ENCODE measurements around the gene RNF152.

The RNF152 gene, protein sequence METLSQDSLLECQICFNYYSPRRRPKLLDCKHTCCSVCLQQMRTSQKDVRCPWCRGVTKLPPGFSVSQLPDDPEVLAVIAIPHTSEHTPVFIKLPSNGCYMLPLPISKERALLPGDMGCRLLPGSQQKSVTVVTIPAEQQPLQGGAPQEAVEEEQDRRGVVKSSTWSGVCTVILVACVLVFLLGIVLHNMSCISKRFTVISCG

DNA sequence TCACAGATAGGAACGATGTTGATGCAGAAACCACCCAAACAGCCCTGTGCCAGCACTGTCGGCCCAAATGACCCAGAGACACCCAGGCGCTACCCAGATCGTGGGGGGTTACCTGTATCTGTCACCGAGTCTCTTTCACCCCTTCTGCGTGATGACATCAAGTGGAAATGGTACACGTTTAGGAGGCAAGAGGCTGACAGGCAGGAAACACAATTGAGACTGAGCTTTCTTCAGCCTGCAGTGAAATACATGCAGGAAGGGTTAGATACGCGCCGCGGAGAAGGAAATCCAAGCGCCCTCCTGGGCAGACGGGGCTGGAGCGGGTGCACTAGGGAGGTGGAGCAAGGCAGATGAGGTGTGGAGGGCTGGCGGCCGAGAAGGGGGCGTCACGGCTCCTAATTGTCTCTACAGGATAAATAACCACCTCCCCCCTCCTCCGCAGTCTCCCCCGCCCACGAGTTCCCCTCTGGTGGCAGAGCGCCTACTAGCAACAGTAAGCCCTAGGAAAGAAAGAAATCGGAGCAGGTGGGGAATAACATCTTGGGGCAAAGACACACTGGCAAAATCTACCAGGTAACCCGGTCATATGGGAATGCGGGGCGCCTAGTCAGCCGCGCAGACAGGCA is at the start of gene RNF152:
Gene RNF152, minus strand, starts transcription at position 325 of the 626 bp plus-strand sequence. CDS start 76,544 bp downstream, outside the sequence.
- peak; percentile 45 for DNase-seq (ENCODE audit: low read depth)

DNA sequence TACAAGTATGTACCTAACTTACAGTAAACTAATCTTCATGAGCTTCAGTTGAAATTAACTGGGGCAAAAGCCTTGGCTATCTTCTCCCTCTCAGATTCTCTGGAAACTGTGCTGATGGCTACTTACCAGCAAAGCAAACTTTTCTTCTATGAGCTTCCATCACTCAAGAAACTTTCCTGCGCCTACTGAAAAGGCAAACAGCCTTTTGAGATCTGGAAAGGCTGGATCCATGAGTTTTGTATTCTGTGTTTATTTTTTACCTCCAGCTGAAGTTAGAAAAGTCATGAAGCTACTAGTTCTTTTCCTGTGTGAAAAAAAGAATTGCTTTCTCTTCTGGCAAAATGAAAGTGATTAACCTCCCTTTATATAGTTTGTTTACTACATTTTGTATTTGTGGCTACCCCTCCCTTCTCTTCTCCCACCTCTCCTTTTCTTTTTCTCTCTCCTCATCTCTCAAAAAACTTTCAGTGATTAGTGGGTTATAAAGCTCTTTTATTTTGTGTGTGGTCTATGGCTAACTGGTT is 49.2 kb upstream of the RNF152 start:
- no peak for DNase-seq (ENCODE audit: low read depth)

DNA sequence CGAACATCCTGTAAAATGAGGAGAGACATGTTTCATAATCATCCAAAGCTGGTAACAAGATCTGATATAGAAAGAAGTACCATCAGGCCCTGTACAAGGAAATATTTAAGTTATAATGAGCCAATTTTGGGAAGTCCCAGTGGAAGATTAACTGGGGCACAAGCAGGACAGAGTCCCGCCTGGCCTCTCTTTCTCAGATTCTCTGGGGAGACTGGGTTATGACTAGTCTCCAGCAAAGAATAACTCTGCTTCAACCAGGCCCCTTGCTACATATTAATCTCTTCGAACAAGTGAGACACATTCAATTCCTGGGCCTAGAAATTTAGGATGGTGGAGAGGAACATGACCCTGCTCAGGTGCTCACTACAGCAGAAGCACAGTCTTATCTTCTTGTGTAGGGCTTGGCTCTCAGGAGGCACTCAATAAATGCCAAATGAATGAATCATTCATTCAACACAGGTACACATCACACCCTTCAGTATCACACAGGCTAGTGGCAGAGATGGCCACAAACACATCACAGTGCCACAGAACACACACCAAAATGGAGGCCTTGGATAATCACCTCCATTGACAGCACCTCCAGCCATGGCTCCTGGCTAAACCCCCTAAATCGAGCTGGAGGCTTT is 46.4 kb upstream of the RNF152 start:
- DNase-seq (ENCODE audit: low read depth) = no peak

DNA sequence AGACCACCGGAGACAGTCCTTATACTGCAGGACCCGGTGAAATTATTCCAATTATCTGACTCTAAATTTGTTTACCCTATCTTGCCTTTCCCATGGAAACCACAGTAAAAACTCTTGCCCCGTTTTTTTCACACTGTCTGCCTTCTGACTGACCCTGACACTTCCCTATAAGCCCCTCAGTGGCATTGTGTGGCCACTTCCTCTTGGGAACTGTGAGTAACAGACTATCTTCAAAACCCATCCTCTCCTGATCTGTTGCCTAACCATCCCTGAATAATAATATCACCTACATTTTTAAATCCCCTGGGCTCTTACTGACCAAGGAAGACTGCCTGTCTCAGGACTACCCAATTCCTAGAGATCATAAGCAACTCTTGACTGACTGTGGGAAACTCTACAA is 42.6 kb upstream of the RNF152 start:
- DNase-seq (ENCODE audit: low read depth) = no peak

DNA sequence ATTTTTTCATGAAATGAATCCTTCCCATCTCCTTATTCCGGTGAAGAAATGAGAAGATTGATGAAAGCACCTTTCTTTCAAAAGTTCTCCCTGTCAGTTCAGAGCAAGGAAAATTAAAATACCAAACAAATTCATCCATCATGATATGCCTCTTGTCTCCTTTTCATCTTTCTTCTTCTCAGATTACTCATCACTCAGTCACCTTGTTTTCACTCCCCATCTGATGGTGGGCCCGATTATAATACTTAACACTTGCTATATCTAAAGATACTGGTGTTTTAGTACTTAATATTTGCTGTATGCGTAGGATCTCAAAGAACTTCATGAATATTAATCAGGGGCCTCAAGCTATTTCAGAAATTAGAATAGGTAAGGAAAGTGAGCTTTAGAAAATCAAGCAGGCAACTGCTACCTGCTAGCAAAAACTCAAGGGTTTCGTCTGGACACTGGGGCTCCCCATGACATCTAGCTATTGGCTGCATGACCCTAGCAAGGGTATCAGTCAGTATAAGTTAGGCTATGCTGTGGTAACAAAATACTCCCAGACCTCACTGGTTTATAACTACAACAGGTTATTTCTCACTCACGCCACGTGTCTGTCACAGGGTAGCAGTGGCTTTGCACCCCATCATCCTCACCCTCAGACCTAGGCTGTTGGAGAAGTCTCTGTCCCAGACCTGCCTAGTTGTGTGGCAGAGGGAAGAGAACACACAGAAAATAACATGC is 39.0 kb upstream of the RNF152 start:
- DNase-seq (ENCODE audit: low read depth) = no peak

DNA sequence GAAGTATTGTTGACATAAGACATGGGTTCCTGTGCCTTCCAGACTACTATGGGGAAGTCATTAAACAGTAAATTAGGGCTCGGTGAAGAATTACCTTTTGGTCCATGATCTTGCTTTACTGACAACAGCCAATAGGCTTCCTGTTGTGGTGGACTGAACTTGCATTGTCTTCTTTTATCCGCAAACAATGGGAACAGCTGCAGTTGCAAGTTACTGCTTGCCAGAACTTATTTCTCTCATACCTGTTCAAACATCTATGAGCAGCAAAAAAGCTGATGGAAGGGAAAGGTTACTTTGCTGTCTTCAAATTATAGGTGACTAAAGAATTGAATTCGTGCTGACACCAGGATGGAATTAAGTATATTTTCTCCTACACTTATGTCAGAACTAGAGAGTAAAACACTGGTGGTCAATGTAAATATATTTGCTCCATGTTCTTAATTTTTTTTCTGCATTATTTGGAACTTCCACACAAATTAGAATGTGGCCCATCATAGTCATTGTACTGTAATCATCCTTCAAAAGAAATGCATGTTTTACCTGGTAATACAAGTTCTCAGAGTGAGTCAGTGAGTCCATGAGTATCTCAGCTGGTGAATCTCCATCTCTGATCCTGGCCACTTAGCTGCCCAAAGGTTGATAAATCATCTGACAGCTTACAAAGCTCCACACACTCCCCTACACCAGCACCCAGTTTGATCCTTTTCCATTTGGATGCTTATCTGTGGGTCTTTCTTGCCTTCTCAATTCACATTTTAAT is 37.3 kb upstream of the RNF152 start:
- DNase-seq (ENCODE audit: low read depth) = no peak

DNA sequence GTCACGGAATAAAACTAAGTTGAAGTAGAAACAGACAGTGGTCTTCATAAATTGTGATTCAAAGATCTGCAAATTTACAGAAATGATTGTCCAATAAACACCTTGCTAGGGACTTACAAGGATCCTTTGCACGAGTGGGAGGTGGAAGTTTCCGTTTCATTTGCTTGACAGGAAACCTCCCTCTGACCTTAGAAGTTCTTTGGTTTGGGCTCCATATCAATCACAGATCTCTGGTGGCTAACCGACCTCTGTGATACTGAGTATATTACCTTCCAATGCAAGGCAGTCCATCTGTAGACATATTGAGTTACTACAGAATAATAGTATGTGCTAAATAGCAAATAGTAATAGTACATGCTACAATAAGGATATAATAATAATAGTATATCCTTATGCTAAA is 33.7 kb upstream of the RNF152 start:
- DNase-seq (ENCODE audit: low read depth) = no peak

DNA sequence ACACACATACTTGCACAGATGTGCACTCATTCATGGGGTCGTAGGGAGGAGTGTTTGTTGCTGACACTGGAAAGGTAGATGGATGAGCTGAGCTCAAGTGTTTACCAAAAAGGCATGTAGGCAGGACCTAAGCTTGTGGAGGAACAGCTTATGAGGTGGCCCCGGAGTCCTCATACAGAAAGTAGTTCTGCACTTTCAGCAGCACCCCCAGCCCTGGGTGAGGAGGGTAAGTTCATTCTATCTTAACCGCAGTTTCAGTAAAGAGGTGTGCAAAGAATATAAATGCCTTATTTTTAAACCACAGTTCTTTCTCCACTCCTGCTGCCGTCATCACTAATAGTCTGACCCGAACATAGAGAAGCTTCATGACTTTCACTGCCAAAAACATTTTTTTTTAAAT is 31.7 kb upstream of the RNF152 start:
- DNase-seq (ENCODE audit: low read depth) = no peak

DNA sequence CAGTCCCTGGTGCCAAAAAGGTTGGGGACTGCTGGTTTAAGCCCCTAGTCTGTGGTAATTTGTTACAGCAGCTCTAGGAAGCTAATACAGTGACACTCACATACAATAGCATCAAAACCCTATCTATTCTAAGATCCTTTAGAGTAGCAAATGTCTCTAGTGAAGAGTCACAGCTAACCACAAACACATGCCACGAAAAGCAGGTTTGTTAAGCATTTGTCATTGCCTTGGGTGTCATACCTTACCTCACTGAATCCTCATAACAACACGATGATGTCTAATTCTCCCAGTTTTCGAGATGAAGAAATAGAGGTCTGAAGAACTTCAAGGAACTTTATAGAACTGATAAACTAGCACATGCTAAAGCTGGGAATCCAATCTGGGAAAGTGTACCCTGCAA is 29.6 kb upstream of the RNF152 start:
- DNase-seq (ENCODE audit: low read depth) = peak; percentile 20

DNA sequence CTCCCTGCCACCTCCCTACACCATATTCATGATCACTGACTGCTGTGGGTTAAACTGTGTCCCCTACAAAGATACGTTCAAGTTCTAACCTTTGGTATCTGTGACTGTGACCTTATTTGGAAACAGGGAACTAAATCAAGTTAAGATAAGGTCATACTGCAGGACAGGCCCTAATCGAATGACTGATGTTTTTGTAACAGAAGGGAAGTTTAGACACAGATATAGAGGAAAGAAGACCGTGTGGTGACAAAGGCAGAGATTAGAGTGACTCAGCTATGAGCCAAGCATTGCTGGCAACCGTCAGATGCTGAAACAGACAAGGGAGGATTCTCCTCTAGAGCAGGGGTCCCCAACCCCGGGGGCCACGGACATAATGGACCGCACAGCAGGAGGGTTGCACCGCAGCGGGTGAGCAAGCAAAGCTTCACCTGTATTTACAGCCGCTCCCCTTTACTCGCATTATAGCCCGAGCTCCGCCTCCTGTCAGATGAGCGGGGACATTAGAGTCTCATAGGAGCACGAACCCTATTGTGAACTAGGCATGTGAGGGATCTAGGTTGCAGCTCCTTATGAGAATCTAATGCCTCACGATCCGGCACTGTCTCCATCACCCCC is 28.9 kb upstream of the RNF152 start:
- peak; percentile 18 for DNase-seq (ENCODE audit: low read depth)

DNA sequence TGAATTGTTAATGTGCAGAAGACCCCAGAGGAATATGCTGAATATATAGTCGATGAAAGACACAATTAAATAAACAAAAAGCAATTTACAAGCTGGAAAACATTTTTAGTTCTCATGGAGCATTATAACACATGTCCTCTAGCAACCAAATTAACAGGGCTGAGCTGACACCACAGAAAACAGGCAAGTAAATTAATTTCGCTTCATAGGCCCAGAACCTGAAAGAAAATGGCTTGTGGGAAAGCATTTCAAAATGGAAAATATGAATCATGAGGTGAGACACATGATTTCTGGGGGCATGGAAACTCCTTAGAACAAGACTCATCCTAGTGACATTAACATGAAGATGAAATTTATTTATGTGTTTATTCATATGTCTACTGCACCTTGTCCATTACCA is 25.0 kb upstream of the RNF152 start:
- DNase-seq (ENCODE audit: low read depth) = no peak

DNA sequence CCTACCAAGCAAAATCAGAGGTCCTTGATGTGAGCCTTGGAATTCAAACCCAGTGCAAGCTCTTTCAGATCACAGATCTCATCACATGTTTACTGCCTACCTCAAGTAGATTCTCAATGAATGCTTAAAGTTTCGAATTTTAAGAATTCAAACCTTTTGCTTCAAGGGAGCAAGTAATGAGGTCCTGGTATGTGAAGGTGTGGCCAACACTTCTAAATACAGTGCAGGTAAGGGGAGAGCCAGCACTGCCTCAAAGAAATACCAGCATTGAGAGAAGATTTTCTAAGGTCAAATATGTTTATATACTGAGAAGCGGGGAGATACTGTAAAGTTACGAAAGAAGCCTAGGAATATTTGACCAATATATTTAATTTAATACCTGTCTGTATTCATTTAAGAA is 19.7 kb upstream of the RNF152 start:
- no peak for DNase-seq (ENCODE audit: low read depth)

DNA sequence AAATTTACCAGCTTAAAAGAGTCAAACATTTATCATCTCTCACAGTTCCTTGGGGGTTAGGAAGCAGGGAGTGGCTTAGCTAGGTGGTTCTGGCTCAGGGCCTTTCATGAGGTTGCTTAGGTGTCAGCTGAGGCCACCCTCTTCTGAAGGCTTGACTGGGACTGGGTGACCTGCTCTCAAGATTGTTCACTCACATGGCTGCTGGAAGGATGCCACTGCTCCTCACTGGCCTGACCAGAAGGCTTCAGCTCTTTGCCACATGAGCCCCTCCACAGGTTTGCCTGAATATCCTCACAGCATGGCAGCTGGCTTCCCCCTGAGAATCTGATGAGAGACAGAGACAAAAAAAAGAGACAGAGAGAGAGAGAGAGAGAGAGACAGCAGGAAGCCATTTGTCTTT is 17.3 kb upstream of the RNF152 start:
- no peak for DNase-seq (ENCODE audit: low read depth)

DNA sequence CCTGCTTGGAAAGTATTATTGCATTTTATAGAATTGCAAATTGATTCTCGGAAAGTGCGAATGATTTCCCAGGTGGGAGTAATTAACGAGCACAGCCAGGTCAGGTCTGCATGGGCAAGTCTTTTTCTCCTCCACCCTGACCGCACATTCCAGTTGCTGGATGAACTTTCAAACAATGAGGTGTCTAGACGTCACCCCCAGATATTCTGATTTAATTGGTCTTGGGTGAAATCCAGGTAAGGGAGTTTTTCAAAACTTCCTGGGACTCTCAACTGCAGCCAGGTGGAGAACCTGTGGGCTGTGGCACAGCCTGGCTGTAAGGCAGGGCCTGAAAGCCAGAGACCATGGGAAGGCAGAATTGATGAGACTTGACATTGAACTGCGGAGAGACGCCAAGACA is 15.9 kb upstream of the RNF152 start:
- DNase-seq (ENCODE audit: low read depth) = no peak

DNA sequence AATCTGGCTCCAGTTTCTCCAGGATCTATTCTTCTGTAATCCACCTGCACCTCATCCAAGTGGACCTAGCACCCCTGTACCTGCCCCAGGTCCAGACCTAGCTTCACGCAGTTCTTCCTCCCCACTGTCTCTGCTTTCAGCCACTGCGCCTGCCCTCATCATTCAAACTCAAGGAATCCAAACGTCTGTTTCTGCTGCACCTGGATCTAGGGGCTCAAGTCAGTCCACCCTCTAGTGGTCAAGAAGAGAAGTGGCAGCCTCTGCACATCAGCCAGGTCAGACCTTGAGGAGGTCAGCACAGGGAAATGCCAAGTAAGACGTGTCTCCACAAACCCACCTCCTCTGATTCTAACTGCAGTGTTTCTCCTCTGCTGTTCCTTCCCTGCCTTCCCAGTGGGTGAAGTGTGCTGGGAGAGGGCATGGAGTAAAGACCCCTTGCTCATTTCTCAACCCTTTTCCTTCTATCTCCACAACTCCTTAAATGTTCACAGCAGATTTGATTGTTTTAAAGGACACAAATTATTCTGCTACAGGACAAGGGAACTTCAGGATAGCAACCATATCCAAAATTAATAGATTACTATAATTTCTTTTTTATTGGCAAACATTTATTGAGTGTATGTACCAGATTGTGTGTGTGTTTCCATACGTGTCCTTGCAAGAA is 8.6 kb upstream of the RNF152 start:
- DNase-seq (ENCODE audit: low read depth) = peak; percentile 63

DNA sequence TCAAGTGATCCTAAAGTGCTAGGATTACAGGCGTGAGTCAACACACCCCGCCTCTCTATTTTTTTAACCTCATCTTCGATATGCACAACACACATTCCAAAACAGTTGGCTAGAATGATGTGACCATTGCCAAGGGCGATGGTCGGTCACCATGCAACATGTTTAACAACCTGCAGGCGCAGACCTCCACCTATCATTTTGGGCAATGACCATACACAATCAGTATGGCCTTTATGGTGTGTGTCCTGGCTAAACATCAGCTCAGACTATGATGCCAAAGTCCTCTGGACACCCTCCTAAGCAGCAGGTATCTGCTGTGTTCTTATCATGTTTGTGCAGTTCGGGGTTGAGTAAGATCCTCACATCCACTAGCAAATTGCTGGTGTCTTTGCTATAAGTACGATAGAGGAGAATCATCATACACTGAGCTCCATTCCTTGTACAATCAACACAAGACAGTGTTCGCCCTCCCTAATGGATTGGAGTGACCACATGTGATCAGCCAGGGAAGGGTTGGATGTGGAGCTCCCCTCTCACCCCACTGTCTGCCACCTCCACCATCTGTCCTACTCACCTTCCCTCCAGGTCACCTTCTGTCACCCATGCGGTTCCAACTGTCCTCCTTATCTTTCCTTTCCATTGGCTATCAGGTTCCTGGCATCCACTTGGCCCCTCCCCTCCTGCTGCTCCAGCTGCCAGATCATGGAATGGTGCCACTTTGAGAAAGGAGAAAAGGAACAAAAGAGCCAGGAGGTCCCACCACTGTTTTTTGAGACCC is 7.9 kb upstream of the RNF152 start:
- no peak for DNase-seq (ENCODE audit: low read depth)

DNA sequence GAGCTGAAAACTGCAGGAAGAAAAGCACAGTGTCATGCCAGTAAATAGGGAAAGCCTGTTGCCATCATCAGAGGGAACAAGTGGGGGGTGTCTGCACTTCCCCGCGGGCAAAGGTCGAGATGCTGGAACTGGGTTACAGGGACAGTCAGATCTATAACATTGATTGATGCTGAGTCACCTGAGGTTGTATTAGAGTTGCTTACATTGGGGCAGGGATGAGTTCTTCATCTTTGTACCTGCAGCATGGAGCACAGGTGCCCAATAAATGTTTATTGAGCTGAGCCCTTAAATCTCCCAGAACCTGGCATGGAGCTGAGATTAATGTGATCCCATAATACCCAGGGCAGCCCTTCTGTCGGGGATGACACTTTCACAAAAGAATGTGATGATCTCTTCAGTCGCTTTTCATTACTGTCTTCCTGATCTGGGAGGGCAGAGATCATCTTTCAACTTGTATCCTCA is 5.9 kb upstream of the RNF152 start:
- peak; percentile 66 for DNase-seq (ENCODE audit: low read depth)

DNA sequence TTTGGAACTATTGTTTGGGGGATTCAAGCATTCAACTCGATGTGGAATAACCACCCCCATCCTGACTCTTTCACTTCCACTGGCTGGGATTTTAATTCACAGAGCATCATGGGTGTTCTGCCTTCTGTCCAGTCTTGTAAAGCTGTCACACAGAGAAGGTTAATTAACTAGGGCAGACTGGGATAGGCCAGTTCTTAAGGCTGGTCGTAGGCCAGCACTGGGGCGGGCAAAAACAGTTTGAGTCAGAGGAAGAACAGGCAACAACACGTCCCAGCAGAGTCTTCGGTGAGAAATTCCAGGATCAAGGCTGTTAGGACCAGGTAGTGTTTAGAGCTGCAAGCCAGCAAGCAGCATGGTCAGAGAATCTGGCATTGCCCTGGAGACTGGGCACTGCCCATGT is 4.0 kb upstream of the RNF152 start:
- DNase-seq (ENCODE audit: low read depth) = peak; percentile 86

DNA sequence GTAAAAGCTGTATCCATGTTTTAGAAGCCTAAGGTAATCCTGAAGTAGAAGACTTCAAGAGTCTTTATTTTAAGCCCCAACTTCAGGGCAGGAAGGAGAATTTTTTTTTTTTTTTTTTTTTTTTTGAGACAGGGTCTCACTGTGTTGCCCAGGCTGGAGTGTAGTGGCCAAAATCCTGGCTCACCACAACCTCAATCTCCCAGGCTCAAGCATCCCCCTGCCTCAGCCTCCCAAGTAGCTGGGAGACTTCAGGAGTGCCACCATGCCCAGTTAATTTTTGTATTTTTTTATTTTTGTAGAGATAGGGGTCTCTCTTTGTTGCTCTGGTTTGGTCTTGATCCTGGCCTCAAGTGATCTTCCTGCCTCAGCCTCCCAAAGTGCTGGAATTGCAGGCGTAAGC is 3.3 kb upstream of the RNF152 start:
- no peak for DNase-seq (ENCODE audit: low read depth)

Measured in EH (cell line).